ENCODE measurements around the gene EFNA5. TPM values are rescaled to one million over a fixed set of nuclear protein-coding genes. Genes with fewer than 3 reads are reported as not detected.
A peak's percentile ranks its signal among the peaks of the same experiment; 100 is the strongest.
"Not testable (repeated sequence)": the region's sequence is repeated elsewhere in the genome, so short reads cannot be mapped to it uniquely, and the experiment has no call there.

Gene EFNA5
- total RNA-seq, 1 experiment from 2014 or later: 42.7 TPM

DNA sequence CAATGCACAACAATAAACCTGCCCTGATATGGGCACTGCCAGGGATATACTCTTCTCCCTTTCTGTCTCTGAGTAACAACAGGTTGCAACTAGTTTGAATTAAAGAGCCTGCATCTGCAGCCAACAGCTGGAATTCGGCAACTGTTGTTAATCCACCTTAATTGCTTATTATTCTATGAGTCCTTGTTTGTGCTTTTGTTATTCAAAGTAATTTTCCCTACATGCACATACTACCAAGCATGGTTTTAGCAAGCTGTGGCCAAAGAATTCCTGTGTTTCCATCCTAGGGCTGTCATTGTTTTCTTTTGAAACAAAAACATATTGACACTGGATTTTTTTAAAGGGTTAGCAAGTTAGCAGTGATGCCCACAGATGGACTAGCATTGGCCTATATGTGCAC, 171.5 kb downstream of the EFNA5 start:
- peaks cover 82% of the 10 kb centered on the region for H3K79me2 ChIP-seq (ENCODE audit: low read depth)
- TF ChIP-seq, protein P1, sequence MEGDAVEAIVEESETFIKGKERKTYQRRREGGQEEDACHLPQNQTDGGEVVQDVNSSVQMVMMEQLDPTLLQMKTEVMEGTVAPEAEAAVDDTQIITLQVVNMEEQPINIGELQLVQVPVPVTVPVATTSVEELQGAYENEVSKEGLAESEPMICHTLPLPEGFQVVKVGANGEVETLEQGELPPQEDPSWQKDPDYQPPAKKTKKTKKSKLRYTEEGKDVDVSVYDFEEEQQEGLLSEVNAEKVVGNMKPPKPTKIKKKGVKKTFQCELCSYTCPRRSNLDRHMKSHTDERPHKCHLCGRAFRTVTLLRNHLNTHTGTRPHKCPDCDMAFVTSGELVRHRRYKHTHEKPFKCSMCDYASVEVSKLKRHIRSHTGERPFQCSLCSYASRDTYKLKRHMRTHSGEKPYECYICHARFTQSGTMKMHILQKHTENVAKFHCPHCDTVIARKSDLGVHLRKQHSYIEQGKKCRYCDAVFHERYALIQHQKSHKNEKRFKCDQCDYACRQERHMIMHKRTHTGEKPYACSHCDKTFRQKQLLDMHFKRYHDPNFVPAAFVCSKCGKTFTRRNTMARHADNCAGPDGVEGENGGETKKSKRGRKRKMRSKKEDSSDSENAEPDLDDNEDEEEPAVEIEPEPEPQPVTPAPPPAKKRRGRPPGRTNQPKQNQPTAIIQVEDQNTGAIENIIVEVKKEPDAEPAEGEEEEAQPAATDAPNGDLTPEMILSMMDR (conservative IDR thresholded peaks at IDR 0.05): no peak
- TF ChIP-seq EZH2 (IDR thresholded peaks at IDR 0.05; ENCODE audit: low read depth): no peak
- no peak overlapping the region for H3K27ac ChIP-seq
- H3K27me3 ChIP-seq (ENCODE audit: insufficient read depth, low read depth): no peaks in the 10 kb centered on the region
- intact Hi-C loops (cut with micrococcal nuclease; ENCODE audit: unreplicated experiment): no loop called here
- no peak overlapping the region for H3K4me3 ChIP-seq
- H2AFZ ChIP-seq: no peak overlapping the region
- CTCF ChIA-PET: no interaction called here
- no peaks in the 10 kb centered on the region for H3F3A ChIP-seq (ENCODE audit: insufficient read depth, low read depth)
- peaks cover 7% of the 10 kb centered on the region; the same call in 1 of the 2 replicates for H3K36me3 ChIP-seq (ENCODE audit: low read depth)
- H3K9me3 ChIP-seq (ENCODE audit: insufficient read depth, low read depth): no peaks in the 10 kb centered on the region
- no peaks in the 10 kb centered on the region for H3K9me2 ChIP-seq (ENCODE audit: insufficient read depth)
- no peaks in the 10 kb centered on the region for H3K4me1 ChIP-seq (replicated peaks; ENCODE audit: insufficient read depth)
- BruUV-seq (replicated peaks): no TSS peak
- H3K4me2 ChIP-seq: no peak overlapping the region
- no peak for DNase-seq
- 0 out of 2 replicates have a peak, but pooled peaks cover 10% of the 10 kb centered on the region for H4K20me1 ChIP-seq (ENCODE audit: insufficient read depth)
- POLR2A ChIA-PET (ENCODE audit: unreplicated experiment): no interaction called here

DNA sequence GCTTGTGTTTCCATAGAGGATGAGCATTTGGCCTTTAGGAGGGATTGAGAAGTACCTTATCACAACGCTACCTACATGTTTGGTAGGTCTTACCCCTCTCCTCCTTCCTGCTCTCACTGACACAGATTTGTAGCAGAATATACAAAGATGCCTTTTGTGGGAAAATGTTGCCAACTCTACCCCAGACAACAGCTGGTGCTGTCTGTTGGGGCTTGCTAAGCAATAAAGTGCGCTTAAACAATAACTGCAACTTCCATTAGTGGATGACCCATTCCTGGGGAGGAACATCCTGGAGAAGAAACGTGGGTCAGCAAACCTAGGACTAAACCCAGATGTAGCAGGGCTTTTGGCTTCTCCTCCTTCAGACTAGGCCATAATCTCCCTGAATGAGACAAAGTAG, 174.3 kb downstream of the EFNA5 start:
- H3K9me3 ChIP-seq (ENCODE audit: insufficient read depth, low read depth): no peaks in the 10 kb centered on the region
- H2AFZ ChIP-seq: no peak overlapping the region
- H3K36me3 ChIP-seq (ENCODE audit: low read depth): no peaks in the 10 kb centered on the region; the same call in none of the 2 replicates
- TF ChIP-seq, protein P1 (conservative IDR thresholded peaks at IDR 0.05): no peak
- TF ChIP-seq EZH2 (IDR thresholded peaks at IDR 0.05; ENCODE audit: low read depth): no peak
- no peaks in the 10 kb centered on the region for H3F3A ChIP-seq (ENCODE audit: insufficient read depth, low read depth)
- no peak overlapping the region for H3K27ac ChIP-seq
- H4K20me1 ChIP-seq (ENCODE audit: insufficient read depth): 0 out of 2 replicates have a peak, but pooled peaks cover 8% of the 10 kb centered on the region
- H3K27me3 ChIP-seq (ENCODE audit: insufficient read depth, low read depth): no peaks in the 10 kb centered on the region
- intact Hi-C loops (cut with micrococcal nuclease; ENCODE audit: unreplicated experiment): no loop called here
- H3K4me2 ChIP-seq: no peak overlapping the region
- no TSS peak for BruUV-seq (replicated peaks)
- CTCF ChIA-PET: no interaction called here
- no peak for DNase-seq
- H3K4me3 ChIP-seq: no peak overlapping the region
- no peaks in the 10 kb centered on the region for H3K9me2 ChIP-seq (ENCODE audit: insufficient read depth)
- H3K79me2 ChIP-seq (ENCODE audit: low read depth): peaks cover 74% of the 10 kb centered on the region
- no peaks in the 10 kb centered on the region for H3K4me1 ChIP-seq (replicated peaks; ENCODE audit: insufficient read depth)
- POLR2A ChIA-PET (ENCODE audit: unreplicated experiment): no interaction called here

DNA sequence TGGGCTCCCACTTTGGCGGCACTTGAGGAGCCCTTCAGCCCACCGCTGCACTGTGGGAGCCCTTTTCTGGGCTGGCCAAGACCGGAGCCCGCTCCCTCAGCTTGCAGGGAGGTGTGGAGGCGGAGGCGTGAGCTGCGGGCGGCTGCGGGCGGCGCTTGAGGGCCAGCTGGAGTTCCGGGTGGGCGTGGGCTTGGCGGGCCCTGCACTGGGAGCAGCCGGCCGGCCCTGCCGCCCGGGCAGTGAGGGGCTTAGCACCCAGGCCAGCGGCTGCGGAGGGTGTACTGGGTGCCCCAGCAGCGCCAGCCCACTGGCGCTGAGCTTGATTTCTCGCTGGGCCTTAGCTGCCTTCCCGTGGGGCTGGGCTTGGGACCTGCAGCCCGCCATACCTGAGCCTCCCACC, 176.6 kb downstream of the EFNA5 start:
- peaks cover 82% of the 10 kb centered on the region for H3K79me2 ChIP-seq (ENCODE audit: low read depth)
- H4K20me1 ChIP-seq (ENCODE audit: insufficient read depth); H3K9me3 ChIP-seq (ENCODE audit: insufficient read depth, low read depth); intact Hi-C loops (cut with micrococcal nuclease; ENCODE audit: unreplicated experiment); H3K36me3 ChIP-seq (ENCODE audit: low read depth); H2AFZ ChIP-seq; BruUV-seq (replicated peaks); H3K27ac ChIP-seq; H3K27me3 ChIP-seq (ENCODE audit: insufficient read depth, low read depth); POLR2A ChIA-PET (ENCODE audit: unreplicated experiment); DNase-seq; H3K4me2 ChIP-seq; CTCF ChIA-PET; H3K9me2 ChIP-seq (ENCODE audit: insufficient read depth); H3K4me1 ChIP-seq (replicated peaks; ENCODE audit: insufficient read depth); H3F3A ChIP-seq (ENCODE audit: insufficient read depth, low read depth); H3K4me3 ChIP-seq: not testable (repeated sequence)

DNA sequence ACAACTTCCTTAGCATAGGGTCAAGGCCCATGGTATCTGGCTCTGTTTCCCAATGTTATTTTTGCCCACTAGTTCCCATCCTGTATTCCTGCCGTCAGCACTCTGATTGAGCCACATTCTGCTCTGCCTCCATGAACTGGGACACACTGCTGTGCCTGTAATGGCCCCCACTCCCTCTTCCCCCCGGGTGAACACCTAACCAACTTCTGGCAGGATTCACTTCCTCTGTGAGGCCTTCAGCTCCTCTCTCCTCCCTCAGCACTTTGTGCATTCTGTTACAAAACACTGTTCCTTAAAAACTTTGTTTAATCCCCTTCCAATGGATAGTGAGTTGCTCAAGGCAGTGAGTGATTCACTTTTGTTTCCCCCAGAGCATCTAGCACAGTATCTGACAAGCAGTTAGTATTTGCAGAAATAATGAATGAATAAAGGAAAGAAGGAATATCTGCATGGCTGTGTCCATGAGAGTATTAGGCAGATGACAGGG, 183.6 kb downstream of the EFNA5 start:
- CTCF ChIA-PET: no interaction called here
- no peaks in the 10 kb centered on the region; the same call in 1 of the 2 replicates for H3K9me3 ChIP-seq (ENCODE audit: insufficient read depth, low read depth)
- DNase-seq: no peak
- no peaks in the 10 kb centered on the region for H3K27me3 ChIP-seq (ENCODE audit: insufficient read depth, low read depth)
- H3K4me2 ChIP-seq: no peak overlapping the region; the same call in 1 of the 2 replicates
- no TSS peak for BruUV-seq (replicated peaks)
- peaks cover 25% of the 10 kb centered on the region for H3K4me1 ChIP-seq (replicated peaks; ENCODE audit: insufficient read depth)
- no peaks in the 10 kb centered on the region; the same call in 1 of the 2 replicates for H3K36me3 ChIP-seq (ENCODE audit: low read depth)
- no peaks in the 10 kb centered on the region for H4K20me1 ChIP-seq (ENCODE audit: insufficient read depth)
- peaks cover 9% of the 10 kb centered on the region for H3F3A ChIP-seq (ENCODE audit: insufficient read depth, low read depth)
- peak overlapping the region; percentile 48; the same call in 1 of the 2 replicates for H3K27ac ChIP-seq
- no peaks in the 10 kb centered on the region for H3K9me2 ChIP-seq (ENCODE audit: insufficient read depth)
- POLR2A ChIA-PET (ENCODE audit: unreplicated experiment): no interaction called here
- TF ChIP-seq, protein P1 (conservative IDR thresholded peaks at IDR 0.05): no peak
- no peak for TF ChIP-seq EZH2 (IDR thresholded peaks at IDR 0.05; ENCODE audit: low read depth)
- no peak overlapping the region for H2AFZ ChIP-seq
- intact Hi-C loops (cut with micrococcal nuclease; ENCODE audit: unreplicated experiment): no loop called here
- peaks cover 84% of the 10 kb centered on the region for H3K79me2 ChIP-seq (ENCODE audit: low read depth)
- no peak overlapping the region for H3K4me3 ChIP-seq

All from PC-9 (cell line).